Fibroblast of lung (primary cell): ENCODE data around the gene ESX1.

Experiments used
- EZH2 ChIP-seq: IDR thresholded peaks from 2 replicates; pipeline ENCODE4 v1.5.1; 2012; ENCODE audit warnings: low read length, control low read depth, mild to moderate bottlenecking; ENCODE audit errors: missing control alignments
- TF ChIP-seq, protein P1 (sequence below), 2 donors: IDR thresholded peaks in 1 of 2; conservative IDR thresholded peaks in 1 of 2; 1 replicate in 1 of 2; 2 replicates in 1 of 2; pipeline ENCODE4 v1.5.1; 2011 to 2012; ENCODE audit warnings: low read length in 2 of 2, control low read depth in 1 of 2, inconsistent platforms in 1 of 2, low read depth in 1 of 2, mild to moderate bottlenecking in 1 of 2

DNA sequence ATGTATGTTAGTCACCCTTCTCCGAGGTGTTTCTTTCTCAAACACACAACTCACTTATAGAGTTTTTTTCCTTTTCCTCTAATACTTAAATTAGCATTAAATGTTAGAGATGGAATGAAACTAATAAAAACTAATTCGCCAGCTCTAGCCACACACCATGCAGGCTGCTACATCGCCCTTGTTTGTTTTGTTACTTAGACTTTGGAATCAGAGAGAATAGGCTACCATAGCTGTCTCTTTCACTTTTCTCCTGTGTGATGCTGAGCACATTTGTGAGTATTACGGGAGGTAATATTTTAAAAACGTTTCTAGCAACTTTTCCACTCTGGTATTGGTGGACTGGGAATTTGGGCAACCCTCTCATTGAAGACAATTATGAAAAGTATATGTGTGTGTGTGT is 43.5 kb downstream of the ESX1 start:
- TF ChIP-seq, protein P1, sequence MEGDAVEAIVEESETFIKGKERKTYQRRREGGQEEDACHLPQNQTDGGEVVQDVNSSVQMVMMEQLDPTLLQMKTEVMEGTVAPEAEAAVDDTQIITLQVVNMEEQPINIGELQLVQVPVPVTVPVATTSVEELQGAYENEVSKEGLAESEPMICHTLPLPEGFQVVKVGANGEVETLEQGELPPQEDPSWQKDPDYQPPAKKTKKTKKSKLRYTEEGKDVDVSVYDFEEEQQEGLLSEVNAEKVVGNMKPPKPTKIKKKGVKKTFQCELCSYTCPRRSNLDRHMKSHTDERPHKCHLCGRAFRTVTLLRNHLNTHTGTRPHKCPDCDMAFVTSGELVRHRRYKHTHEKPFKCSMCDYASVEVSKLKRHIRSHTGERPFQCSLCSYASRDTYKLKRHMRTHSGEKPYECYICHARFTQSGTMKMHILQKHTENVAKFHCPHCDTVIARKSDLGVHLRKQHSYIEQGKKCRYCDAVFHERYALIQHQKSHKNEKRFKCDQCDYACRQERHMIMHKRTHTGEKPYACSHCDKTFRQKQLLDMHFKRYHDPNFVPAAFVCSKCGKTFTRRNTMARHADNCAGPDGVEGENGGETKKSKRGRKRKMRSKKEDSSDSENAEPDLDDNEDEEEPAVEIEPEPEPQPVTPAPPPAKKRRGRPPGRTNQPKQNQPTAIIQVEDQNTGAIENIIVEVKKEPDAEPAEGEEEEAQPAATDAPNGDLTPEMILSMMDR (conservative IDR thresholded peaks at IDR 0.05 in 1 of 2, IDR thresholded peaks at IDR 0.05 in 1 of 2; ENCODE audit: low read depth in 1 of 2, low read length in 2 of 2) = no peak
- TF ChIP-seq EZH2 = no peak
